ENCODE data around the gene ERP27. TPM values are rescaled to one million over a fixed set of nuclear protein-coding genes. Genes with fewer than 3 reads are reported as not detected.
A peak's percentile ranks its signal among the peaks of the same experiment; 100 is the strongest.

ERP27 gene
- total and polyA plus RNA-seq, 2 of the 8 experiments (the other 6 are each of a cell fraction or from before 2014, with no cell fraction given): not detected

DNA sequence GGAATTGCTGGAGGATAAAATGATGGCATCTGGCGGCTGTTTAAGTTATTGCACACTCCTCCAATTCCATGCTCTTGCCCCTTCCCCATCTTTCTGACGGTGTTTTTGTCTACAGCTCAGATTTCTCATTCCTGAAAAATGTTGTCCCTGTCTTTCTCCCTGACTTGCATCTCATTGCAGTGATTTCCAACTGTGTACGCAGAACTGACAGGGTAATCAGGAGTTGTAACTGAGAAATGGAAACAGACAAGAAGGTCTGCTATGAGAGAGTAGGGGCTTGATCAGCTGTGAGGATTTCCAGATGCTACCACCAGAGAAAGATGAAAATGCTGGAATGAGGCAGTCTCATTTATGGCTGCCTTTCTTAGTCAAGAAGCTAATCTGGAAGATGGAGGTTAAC lies 1.3 kb downstream of the ERP27 start:
- H3K79me2 ChIP-seq (ENCODE audit: control insufficient read depth in 1 of 2, insufficient read depth in 2 of 2, low read length in 2 of 2): no peaks in the 10 kb centered on the region
- H2BK15ac ChIP-seq (ENCODE audit: low read length): no peak overlapping the region
- ChIA-PET CTCF (ENCODE audit: partially characterized antibody) (interaction anchor here (0.7 to 3.5 kb wide), 27 partner anchors 9 to 226 kb away, joined by 3 to 23 read pairs (median 6); partner anchors contain the start of genes ARHGDIB and PDE6H), POLR2A (ENCODE audit: partially characterized antibody) (interaction anchor here (1.3 kb wide), 1 partner anchor 43 kb away, joined by 3 read pairs; no protein-coding TSS in a partner anchor)
- no peak overlapping the region for H4K8ac ChIP-seq (ENCODE audit: extremely low read depth, insufficient read depth, low read length)
- H3K9me3 ChIP-seq (ENCODE audit: insufficient read depth in 2 of 2, low read depth in 1 of 2, low read length in 1 of 2): no peaks in the 10 kb centered on the region
- 80% methylated on average over 3 of the region's 3 CpGs; no CpG with 5 or more reads in 1 of the 2 experiments for WGBS, 2 experiments (ENCODE audit: extremely low coverage in 1 of 2, insufficient coverage in 1 of 2, insufficient read length in 1 of 2, insufficient replicate concordance in 2 of 2, low coverage in 1 of 2, low lambda C conversion rate in 2 of 2, missing lambda C conversion rate in 1 of 2)
- DNase-seq (ENCODE audit: low read depth in 1 of 2, low spot score in 2 of 2) (no peak), FAIRE-seq (no peak)
- H2BK5ac ChIP-seq (ENCODE audit: low read depth, low read length): no peak overlapping the region
- no peak overlapping the region for H2BK20ac ChIP-seq (ENCODE audit: low read length)
- H3K27ac ChIP-seq (ENCODE audit: low read depth, low read length): no peak overlapping the region
- no peaks in the 10 kb centered on the region for H3K23me2 ChIP-seq (ENCODE audit: low read depth, low read length)
- H3K79me1 ChIP-seq (ENCODE audit: low read depth, low read length): no peaks in the 10 kb centered on the region
- H3K36me3 ChIP-seq (ENCODE audit: control insufficient read depth in 2 of 4, insufficient read depth in 4 of 4, low read length in 3 of 4): no peaks in the 10 kb centered on the region
- H3K4me2 ChIP-seq (ENCODE audit: insufficient read depth in 1 of 2, low read depth in 2 of 2, low read length in 2 of 2): no peak overlapping the region
- H3K23ac ChIP-seq (ENCODE audit: insufficient read length): no peak overlapping the region
- TF ChIP-seq SAP30 (IDR thresholded peaks at IDR 0.05; ENCODE audit: insufficient read depth, insufficient replicate concordance, low read length) (no peak), RFX5 (IDR thresholded peaks at IDR 0.05; ENCODE audit: borderline replicate concordance, low read depth, low read length) (no peak), TAF7 (optimal IDR thresholded peaks at IDR 0.05; ENCODE audit: borderline replicate concordance, low read depth, low read length) (no peak), CBX5 (IDR thresholded peaks at IDR 0.05; ENCODE audit: low read depth, low read length) (no peak), SP2 (IDR thresholded peaks at IDR 0.05; ENCODE audit: low read length) (no peak), KDM4A (IDR thresholded peaks at IDR 0.05; ENCODE audit: low read depth, low read length, severe bottlenecking) (no peak), SIX5 (IDR thresholded peaks at IDR 0.05; ENCODE audit: low read depth, low read length) (no peak), RAD21 (IDR thresholded peaks at IDR 0.05 in 1 of 2, conservative IDR thresholded peaks at IDR 0.05 in 1 of 2; ENCODE audit: low read depth in 2 of 2, low read length in 2 of 2) (no peak)
- TF ChIP-seq, protein P1, sequence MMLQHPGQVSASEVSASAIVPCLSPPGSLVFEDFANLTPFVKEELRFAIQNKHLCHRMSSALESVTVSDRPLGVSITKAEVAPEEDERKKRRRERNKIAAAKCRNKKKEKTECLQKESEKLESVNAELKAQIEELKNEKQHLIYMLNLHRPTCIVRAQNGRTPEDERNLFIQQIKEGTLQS (IDR thresholded peaks at IDR 0.05; ENCODE audit: insufficient read depth, low read depth, low read length): no peak
- TF ChIP-seq, protein P2, sequence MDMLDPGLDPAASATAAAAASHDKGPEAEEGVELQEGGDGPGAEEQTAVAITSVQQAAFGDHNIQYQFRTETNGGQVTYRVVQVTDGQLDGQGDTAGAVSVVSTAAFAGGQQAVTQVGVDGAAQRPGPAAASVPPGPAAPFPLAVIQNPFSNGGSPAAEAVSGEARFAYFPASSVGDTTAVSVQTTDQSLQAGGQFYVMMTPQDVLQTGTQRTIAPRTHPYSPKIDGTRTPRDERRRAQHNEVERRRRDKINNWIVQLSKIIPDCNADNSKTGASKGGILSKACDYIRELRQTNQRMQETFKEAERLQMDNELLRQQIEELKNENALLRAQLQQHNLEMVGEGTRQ (IDR thresholded peaks at IDR 0.05; ENCODE audit: low read length): no peak
- TF ChIP-seq, protein P3, sequence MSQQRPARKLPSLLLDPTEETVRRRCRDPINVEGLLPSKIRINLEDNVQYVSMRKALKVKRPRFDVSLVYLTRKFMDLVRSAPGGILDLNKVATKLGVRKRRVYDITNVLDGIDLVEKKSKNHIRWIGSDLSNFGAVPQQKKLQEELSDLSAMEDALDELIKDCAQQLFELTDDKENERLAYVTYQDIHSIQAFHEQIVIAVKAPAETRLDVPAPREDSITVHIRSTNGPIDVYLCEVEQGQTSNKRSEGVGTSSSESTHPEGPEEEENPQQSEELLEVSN (IDR thresholded peaks at IDR 0.05): no peak
- H3K27me3 ChIP-seq (replicated peaks in 1 of 4; ENCODE audit: control insufficient read depth in 3 of 4, extremely low read depth in 1 of 4, insufficient read depth in 3 of 4, low read length in 3 of 4): no peaks in the 10 kb centered on the region
- H4K5ac ChIP-seq (ENCODE audit: insufficient read length, low read depth, low read length): no peak overlapping the region
- no peaks in the 10 kb centered on the region for H3K4me1 ChIP-seq (replicated peaks in 1 of 4; ENCODE audit: control insufficient read depth in 3 of 4, insufficient read depth in 4 of 4, low read length in 3 of 4)
- no peak overlapping the region for H3K4me3 ChIP-seq (ENCODE audit: extremely low read depth in 1 of 4, insufficient read depth in 2 of 4, low read depth in 3 of 4, low read length in 4 of 4)
- no peak overlapping the region for H3K9ac ChIP-seq (replicated peaks in 1 of 4; ENCODE audit: extremely low read depth in 1 of 4, low read depth in 3 of 4, low read length in 3 of 4)
- no peak overlapping the region for H2AK5ac ChIP-seq (ENCODE audit: low read depth, low read length)
- H3K4ac ChIP-seq (replicated peaks; ENCODE audit: insufficient read length, low read depth, low read length): no peak overlapping the region
- H3K18ac ChIP-seq (ENCODE audit: extremely low read depth, low read length): no peak overlapping the region
- no peak overlapping the region for H2BK120ac ChIP-seq (replicated peaks; ENCODE audit: low read depth, low read length)
- H2AFZ ChIP-seq (ENCODE audit: low read length): 0 out of 2 replicates have a peak overlapping the region, but pooled peaks have one; percentile 29
- no peak overlapping the region for H3K56ac ChIP-seq (replicated peaks; ENCODE audit: insufficient read length, low read depth, low read length)
- no peak overlapping the region for H2BK12ac ChIP-seq (ENCODE audit: low read depth, low read length)
- no peaks in the 10 kb centered on the region for H4K20me1 ChIP-seq (replicated peaks in 1 of 2; ENCODE audit: control insufficient read depth in 1 of 2, insufficient read depth in 2 of 2, low read length in 2 of 2)
- no peak overlapping the region for H3K14ac ChIP-seq (ENCODE audit: insufficient read length)
- H4K91ac ChIP-seq (replicated peaks; ENCODE audit: insufficient read length, low read length): no peak overlapping the region

All from H1 (cell line).